Muscle of leg (tissue), 11 donors: ENCODE results near the gene DNAH11. TPM values are rescaled to one million over a fixed set of nuclear protein-coding genes. Genes with fewer than 3 reads are reported as not detected.
"Not testable (repeated sequence)": the region's sequence is repeated elsewhere in the genome, so short reads cannot be mapped to it uniquely, and the experiment has no call there.

Experiments used
- DNase-seq: peaks from one replicate; pipeline ENCODE4 v3.0.0; 2013
- H3K27ac ChIP-seq: one replicate; pipeline ENCODE4 v1.5.1; 2013; ENCODE audit warnings: mild to moderate bottlenecking, low read length, control low read depth
- H3K27me3 ChIP-seq: one replicate; pipeline ENCODE4 v1.6.1; 2013; ENCODE audit warnings: low read length; ENCODE audit not compliant: control insufficient read depth, insufficient read depth
- H3K36me3 ChIP-seq: one replicate; pipeline ENCODE4 v1.6.1; 2013; ENCODE audit warnings: low read length; ENCODE audit not compliant: control insufficient read depth, insufficient read depth
- H3K4me1 ChIP-seq: one replicate; pipeline ENCODE4 v1.6.1; 2013; ENCODE audit warnings: low read length; ENCODE audit not compliant: control insufficient read depth, insufficient read depth
- H3K4me3 ChIP-seq: one replicate; pipeline ENCODE4 v1.5.1; 2013; ENCODE audit warnings: low read length, control low read depth
- H3K9me3 ChIP-seq: replicated peaks from 2 replicates; pipeline ENCODE4 v1.6.1; 2013; ENCODE audit warnings: low read depth, low read length; ENCODE audit not compliant: control insufficient read depth
- WGBS: methylation state at CpG from one replicate; pipeline ENCODE4 v1.1.5; 2013; ENCODE audit warnings: missing lambda C conversion rate; ENCODE audit not compliant: insufficient coverage; 5-methylcytosine and 5-hydroxymethylcytosine counted together
- polyA plus RNA-seq, 8 donors: library from polyadenylated mRNA; unstranded; fragments of 120-200 nt; gene quantifications; one replicate each; pipeline versions ENCODE4 v1.2.1 to v1.2.3, GENCODE V29; 2013; ENCODE audit warnings: inconsistent platforms in 1 of 8, low replicate concordance in 1 of 8; ENCODE audit not compliant: insufficient read length in 8 of 8, insufficient read depth in 1 of 8
- total RNA-seq: library from RNA; stranded (reverse); fragments of 120-200 nt; gene quantifications from one replicate; pipeline ENCODE4 v1.2.4, GENCODE V29; 2013

DNAH11 gene
- total and polyA plus RNA-seq, 9 donors, result 0.13 to 0.83 (median 0.54) TPM

DNA sequence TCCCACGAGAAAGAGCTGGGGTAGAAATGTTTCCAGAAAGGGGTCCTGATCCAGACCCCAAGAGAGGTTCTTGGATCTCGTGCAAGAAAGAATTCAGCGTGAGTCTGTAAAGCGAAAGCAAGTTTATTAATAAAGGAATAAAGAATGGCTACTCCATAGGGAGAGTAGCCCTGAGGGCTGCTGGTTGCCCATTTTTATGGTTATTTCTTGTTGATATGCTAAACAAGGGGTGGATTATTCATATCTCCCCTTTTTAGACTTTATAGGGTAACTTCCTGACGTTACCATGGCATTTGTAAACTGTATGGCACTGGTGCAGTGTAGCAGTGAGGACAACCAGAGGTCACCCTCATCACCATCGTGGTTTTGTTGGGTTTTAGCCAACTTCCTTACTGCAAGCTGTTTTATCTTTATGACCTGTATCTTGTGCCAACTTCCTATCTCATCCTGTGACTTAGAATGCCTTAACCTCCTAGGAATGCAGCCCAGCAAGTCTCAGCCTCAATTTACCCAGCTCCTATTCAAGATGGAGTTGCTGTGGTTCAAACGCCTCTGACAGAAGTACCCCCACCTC, 322.9 kb downstream of the DNAH11 start:
- not testable (repeated sequence) for H3K27ac ChIP-seq, H3K4me1 ChIP-seq, DNase-seq, H3K36me3 ChIP-seq, H3K4me3 ChIP-seq, H3K27me3 ChIP-seq, H3K9me3 ChIP-seq
- WGBS, result 65% methylated on average over 4 of the region's 7 CpGs

DNA sequence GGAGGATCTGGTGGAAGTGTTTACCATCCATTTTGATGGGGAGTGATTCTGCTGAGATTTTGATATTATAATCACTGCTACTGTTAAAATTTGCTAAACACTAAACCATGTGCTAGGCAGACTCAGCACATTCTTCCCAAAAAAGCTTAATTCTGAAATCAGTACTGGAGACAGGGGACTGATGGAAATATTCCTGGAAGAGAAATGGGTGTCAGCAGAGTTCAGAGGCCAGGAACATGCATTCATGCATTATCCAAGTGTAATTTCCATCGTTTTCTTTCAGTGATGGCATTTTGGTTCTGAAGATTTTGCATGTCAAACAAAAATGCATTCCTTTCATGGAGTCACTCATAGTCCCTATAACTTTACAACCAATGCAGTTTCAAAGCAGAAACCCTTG, 323.9 kb downstream of the DNAH11 start:
- H3K27me3 ChIP-seq, result no peaks in the 10 kb centered on the region
- no peak overlapping the region for H3K4me3 ChIP-seq
- no peaks in the 10 kb centered on the region for H3K4me1 ChIP-seq
- H3K27ac ChIP-seq, result no peak overlapping the region
- DNase-seq, result no peak
- no CpG with 5 or more reads among the region's 1 CpG for WGBS
- no peaks in the 10 kb centered on the region for H3K9me3 ChIP-seq
- no peaks in the 10 kb centered on the region for H3K36me3 ChIP-seq

DNA sequence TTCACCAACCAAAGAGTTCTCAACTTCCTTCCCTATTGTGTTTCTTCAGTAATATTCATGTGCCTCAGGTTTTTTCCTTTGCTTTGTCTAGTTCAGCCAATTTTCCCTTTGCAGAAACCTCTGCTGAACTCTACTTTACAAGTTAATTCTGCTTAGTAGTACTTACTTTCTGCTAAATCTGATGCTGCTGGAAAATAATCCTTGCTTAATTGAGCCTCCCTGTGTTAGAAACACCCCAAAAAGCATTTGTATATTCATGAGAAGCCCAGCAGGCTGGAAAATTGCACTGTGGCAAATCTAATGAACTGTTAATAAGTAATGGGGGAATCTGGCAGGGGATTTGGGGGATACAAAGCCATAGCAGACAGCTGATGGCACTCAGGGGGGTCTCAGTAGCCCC, 324.4 kb downstream of the DNAH11 start:
- Histone ChIP-seq H3K4me1 (no peaks in the 10 kb centered on the region), H3K36me3 (no peaks in the 10 kb centered on the region), H3K27me3 (no peaks in the 10 kb centered on the region), H3K9me3 (no peaks in the 10 kb centered on the region), H3K27ac (no peak overlapping the region), H3K4me3 (no peak overlapping the region)
- no peak for DNase-seq

DNA sequence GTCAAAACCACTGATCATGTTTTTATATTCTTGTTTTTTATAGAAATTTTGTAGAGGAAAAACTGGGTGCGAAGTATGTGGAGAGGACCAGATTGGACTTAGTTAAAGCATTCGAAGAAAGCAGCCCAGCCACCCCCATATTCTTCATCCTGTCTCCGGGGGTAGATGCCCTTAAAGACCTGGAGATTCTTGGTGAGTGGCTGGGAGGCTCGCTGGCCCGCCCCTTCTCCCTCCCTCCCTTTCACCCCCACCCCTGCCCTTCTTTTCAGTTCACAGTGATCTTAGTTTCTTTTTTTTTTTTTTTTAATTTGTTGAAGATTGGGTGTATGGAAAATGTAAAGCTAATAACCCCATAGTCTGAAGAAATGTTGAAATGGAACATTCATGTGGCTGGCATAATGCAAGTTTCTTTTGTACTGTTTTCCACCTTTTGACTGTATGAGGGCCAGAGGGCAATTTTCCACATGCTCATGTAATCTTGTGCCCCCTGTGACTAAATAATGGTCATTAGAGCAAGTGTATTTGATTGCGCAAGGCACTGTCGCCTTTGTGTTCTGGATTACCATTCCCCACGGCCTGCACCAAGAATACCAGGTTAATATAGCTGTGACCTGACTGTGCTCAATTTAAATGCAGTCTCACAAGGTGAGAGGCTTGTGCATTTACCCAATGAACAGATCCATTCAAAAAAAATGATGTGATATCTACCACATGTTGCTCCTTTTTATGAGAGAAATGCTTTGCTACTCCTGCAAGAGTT, 325.2 kb downstream of the DNAH11 start:
- Histone ChIP-seq H3K9me3 (no peaks in the 10 kb centered on the region), H3K36me3 (no peaks in the 10 kb centered on the region), H3K4me1 (no peaks in the 10 kb centered on the region), H3K27ac (no peak overlapping the region), H3K27me3 (no peaks in the 10 kb centered on the region), H3K4me3 (no peak overlapping the region)
- no peak for DNase-seq
- 71% methylated on average over 3 of the region's 8 CpGs for WGBS

DNA sequence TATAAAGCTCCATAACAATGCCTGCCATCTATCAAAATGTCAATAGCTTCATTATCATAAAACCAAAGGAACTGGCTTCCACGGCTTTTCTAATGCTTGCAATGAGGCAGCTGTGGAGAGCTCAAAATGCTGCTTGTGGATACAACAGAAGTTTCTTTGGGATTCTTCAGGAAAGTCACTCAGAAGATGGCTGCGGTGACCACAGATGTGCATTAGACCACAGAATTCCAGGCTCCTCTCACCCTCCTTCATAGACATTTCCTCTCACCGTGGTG, 325.7 kb downstream of the DNAH11 start:
- DNase-seq, result no peak
- H3K27me3 ChIP-seq, result no peaks in the 10 kb centered on the region
- H3K9me3 ChIP-seq, result no peaks in the 10 kb centered on the region
- WGBS, result 43% methylated on average over 1 of the region's 3 CpGs
- no peaks in the 10 kb centered on the region for H3K4me1 ChIP-seq
- no peaks in the 10 kb centered on the region for H3K36me3 ChIP-seq
- no peak overlapping the region for H3K27ac ChIP-seq
- H3K4me3 ChIP-seq, result no peak overlapping the region

DNA sequence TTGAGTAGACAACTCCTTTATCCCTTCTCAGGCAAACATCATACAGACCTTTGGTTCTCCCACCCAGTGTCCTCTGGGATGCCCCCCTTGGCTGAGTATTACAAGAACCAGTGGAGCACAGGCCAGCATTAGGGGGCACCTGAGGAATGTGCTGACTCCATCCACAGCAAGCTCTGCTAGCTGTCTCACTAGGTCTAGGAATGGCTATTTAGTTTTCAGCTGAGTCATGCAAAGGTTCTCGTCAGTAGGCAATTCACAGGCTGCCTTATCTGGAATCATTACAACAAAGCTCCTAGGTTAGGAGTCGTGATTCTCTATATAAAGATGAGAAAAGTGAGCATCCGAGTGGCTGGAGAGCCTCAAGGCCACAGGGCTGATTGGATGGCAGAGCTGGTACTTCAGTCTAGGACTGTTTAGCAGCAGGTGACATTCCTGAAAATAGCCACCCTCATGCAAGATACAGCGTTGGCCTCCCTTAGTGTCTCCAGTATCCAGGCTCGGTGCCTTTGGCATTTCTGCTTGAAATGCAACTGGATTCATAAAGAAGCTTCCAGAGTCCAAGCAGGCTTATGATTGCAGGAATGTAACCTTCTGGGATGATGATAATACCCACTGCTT, 327.1 kb downstream of the DNAH11 start:
- no peaks in the 10 kb centered on the region for H3K4me1 ChIP-seq
- DNase-seq, result no peak
- no peaks in the 10 kb centered on the region for H3K27me3 ChIP-seq
- H3K27ac ChIP-seq, result no peak overlapping the region
- H3K4me3 ChIP-seq, result no peak overlapping the region
- no peaks in the 10 kb centered on the region for H3K36me3 ChIP-seq
- whole genome bisulfite sequencing, result 70% methylated on average over 2 of the region's 5 CpGs
- H3K9me3 ChIP-seq, result no peaks in the 10 kb centered on the region

DNA sequence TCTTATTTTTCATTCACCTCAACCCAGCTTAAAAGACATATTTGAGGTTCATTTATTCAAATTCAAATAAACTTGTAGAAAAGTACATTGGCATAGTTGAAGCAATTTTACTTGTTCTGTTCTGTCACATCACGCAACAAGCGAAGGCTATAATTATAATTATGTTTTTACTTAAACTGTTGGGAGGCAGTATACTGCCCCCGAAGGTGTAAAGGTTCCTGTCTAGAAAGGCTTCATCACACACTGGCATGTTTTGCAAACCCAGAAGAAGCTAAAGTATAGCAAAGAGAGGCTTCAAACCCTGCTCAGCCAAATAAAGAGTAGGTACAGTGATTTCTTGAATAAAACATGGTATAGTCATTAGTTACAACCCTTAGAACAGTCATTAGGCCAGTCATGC, 340.2 kb downstream of the DNAH11 start:
- no peaks in the 10 kb centered on the region for H3K27me3 ChIP-seq
- no CpG with 5 or more reads among the region's 3 CpGs for WGBS
- H3K9me3 ChIP-seq, result no peaks in the 10 kb centered on the region
- DNase-seq, result no peak
- H3K27ac ChIP-seq, result no peak overlapping the region
- H3K4me1 ChIP-seq, result no peaks in the 10 kb centered on the region
- no peak overlapping the region for H3K4me3 ChIP-seq
- H3K36me3 ChIP-seq, result no peaks in the 10 kb centered on the region

DNA sequence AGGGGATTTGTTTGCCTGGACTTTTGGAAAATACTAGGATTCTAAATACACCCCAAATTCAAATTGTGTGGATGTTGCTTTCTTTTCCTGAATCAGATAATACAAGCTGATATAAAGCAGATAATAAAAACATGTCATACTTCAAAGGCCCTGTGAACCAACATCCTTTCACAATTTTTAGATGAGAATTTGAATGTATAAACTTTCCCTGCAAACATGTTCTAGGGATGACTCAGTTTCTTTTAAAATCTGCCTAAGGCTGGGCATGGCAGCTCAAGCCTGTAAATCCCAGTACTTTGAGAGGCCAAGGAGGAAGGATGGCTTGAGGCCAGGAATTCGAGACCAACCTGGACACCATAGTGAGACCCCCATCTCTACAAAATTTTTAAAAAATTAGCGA, 340.7 kb downstream of the DNAH11 start:
- not testable (repeated sequence) for H3K27ac ChIP-seq, H3K27me3 ChIP-seq, H3K9me3 ChIP-seq, H3K4me3 ChIP-seq, H3K4me1 ChIP-seq, DNase-seq, H3K36me3 ChIP-seq
- WGBS, result no CpG with 5 or more reads among the region's 2 CpGs

DNA sequence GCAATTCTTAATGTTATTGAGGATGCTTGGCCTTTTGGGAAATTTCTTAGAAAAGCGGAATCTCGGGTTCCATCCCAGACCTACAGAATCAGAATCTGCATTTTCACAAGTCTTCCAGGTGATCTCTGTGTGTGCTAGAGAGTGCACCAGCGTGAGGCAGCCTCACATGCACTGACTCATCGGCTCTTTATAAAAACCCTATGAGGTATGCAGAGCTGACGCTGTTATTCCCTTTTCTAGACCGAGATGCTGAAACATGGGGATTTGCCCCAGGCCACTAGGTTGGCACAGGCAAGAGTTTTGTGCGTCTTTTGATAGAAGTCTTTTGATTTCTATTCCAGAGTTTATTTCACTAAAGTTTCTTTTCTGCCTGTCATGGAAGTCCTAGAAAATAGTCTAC, 341.7 kb downstream of the DNAH11 start:
- 95% methylated on average over 4 of the region's 7 CpGs for WGBS
- Histone ChIP-seq H3K9me3 (no peaks in the 10 kb centered on the region), H3K36me3 (no peaks in the 10 kb centered on the region), H3K27ac (no peak overlapping the region), H3K27me3 (no peaks in the 10 kb centered on the region), H3K4me3 (no peak overlapping the region), H3K4me1 (no peaks in the 10 kb centered on the region)
- no peak for DNase-seq

DNA sequence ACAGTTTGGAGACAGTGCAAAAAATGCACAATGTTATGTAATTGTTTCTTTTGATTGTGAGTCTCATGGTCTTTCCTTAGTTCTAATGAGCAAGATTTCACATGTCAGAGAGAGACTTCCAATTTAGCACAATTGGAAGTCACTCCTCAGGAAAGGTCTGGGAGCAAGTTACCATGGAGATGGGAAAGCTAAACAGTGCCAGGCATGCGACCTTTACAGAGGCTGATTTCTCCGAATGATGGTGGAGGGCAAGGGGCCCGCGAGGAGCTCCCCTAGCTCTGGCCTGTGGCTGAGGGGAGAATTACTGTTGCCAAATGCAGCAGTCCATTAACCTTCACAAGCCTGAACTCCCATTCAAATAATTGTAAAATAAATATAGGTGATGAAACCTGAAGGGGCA, 343.6 kb downstream of the DNAH11 start:
- Histone ChIP-seq H3K27ac (no peak overlapping the region), H3K27me3 (no peaks in the 10 kb centered on the region), H3K4me3 (no peak overlapping the region), H3K9me3 (no peaks in the 10 kb centered on the region), H3K4me1 (no peaks in the 10 kb centered on the region), H3K36me3 (no peaks in the 10 kb centered on the region)
- no CpG with 5 or more reads among the region's 4 CpGs for WGBS
- DNase-seq, result no peak
